HepG2 (cell line): ENCODE data around the gene CRYM. TPM values are rescaled to one million over a fixed set of nuclear protein-coding genes. Genes with fewer than 3 reads are reported as not detected.

Experiments used
- ATM ChIP-seq: fragments of 450-650 bp; IDR thresholded peaks from 2 replicates; pipeline ENCODE4 v1.7.1; 2017; ENCODE audit warnings: mild to moderate bottlenecking, borderline replicate concordance
- EHMT2 ChIP-seq: fragments of 200-600 bp; sonication (generic); IDR thresholded peaks from 2 replicates; pipeline ENCODE4 v1.7.0; 2017; ENCODE audit warnings: antibody characterized with exemption, low read depth, low read length, borderline replicate concordance
- NONO ChIP-seq, 2 experiments: fragments of 450-650 bp in 1 of 2; sonication (generic) in 1 of 2; formaldehyde crosslinking in 1 of 2; IDR thresholded peaks in 1 of 2; conservative IDR thresholded peaks in 1 of 2; 2 replicates each; pipeline versions ENCODE4 v1.6.1 to v1.8.0; 2017 to 2022; ENCODE audit warnings: mild to moderate bottlenecking in 1 of 2, missing genetic modification reagents in 1 of 2, moderate library complexity in 1 of 2
- NPAS2 ChIP-seq: sonication (generic); formaldehyde crosslinking; IDR thresholded peaks from 2 replicates; pipeline ENCODE4 v1.8.0; 2022; ENCODE audit warnings: mild to moderate bottlenecking, missing genetic modification reagents, borderline replicate concordance
- ONECUT2 ChIP-seq: sonication (generic); formaldehyde crosslinking; IDR thresholded peaks from 2 replicates; pipeline ENCODE4 v1.4.0; 2020; ENCODE audit warnings: missing genetic modification reagents
- RARG ChIP-seq: sonication (generic); formaldehyde crosslinking; IDR thresholded peaks from 2 replicates; pipeline ENCODE4 v1.4.0; 2020; ENCODE audit warnings: low read depth, mild to moderate bottlenecking, missing genetic modification reagents
- SIX1 ChIP-seq: sonication (generic); formaldehyde crosslinking; IDR thresholded peaks from 2 replicates; pipeline ENCODE4 v1.4.0; 2020; ENCODE audit warnings: missing genetic modification reagents, borderline replicate concordance
- SMAD3 ChIP-seq: sonication (generic); formaldehyde crosslinking; IDR thresholded peaks from 2 replicates; pipeline ENCODE4 v1.4.0; 2020; ENCODE audit warnings: missing genetic modification reagents
- TAF15 ChIP-seq: fragments of 200-400 bp; formaldehyde crosslinking; IDR thresholded peaks from one replicate; pipeline ENCODE4 v1.6.1; 2018; ENCODE audit warnings: mild to moderate bottlenecking, low read depth, low read length; ENCODE audit not compliant: poor library complexity, severe bottlenecking
- ZC3H13 ChIP-seq: sonication (generic); formaldehyde crosslinking; IDR thresholded peaks from 2 replicates; pipeline ENCODE4 v1.8.1; 2023; ENCODE audit warnings: mild to moderate bottlenecking, missing genetic modification reagents, moderate library complexity
- ZNF20 ChIP-seq: sonication (generic); formaldehyde crosslinking; IDR thresholded peaks from 2 replicates; pipeline ENCODE4 v1.4.0; 2020; ENCODE audit warnings: mild to moderate bottlenecking, moderate library complexity, missing genetic modification reagents
- ZNF225 ChIP-seq: sonication (generic); formaldehyde crosslinking; IDR thresholded peaks from 2 replicates; pipeline ENCODE4 v1.4.0; 2020; ENCODE audit warnings: mild to moderate bottlenecking, missing genetic modification reagents
- ZNF331 ChIP-seq: sonication (generic); formaldehyde crosslinking; IDR thresholded peaks from 2 replicates; pipeline ENCODE4 v1.4.0; 2020; ENCODE audit warnings: missing genetic modification reagents
- ZNF629 ChIP-seq: sonication (generic); formaldehyde crosslinking; conservative IDR thresholded peaks from 2 replicates; pipeline ENCODE4 v1.5.0; 2020; ENCODE audit warnings: missing genetic modification reagents
- ZNF766 ChIP-seq: sonication (generic); formaldehyde crosslinking; IDR thresholded peaks from 2 replicates; pipeline ENCODE4 v1.5.0; 2020; ENCODE audit warnings: missing genetic modification reagents, borderline replicate concordance
- ZNF782 ChIP-seq: sonication (generic); formaldehyde crosslinking; IDR thresholded peaks from 2 replicates; pipeline ENCODE4 v1.4.0; 2020; ENCODE audit warnings: missing genetic modification reagents, mild to moderate bottlenecking, borderline replicate concordance
- ZSCAN20 ChIP-seq: sonication (generic); formaldehyde crosslinking; IDR thresholded peaks from 2 replicates; pipeline ENCODE4 v1.4.0; 2020; ENCODE audit warnings: missing genetic modification reagents, mild to moderate bottlenecking, borderline replicate concordance
- polyA plus RNA-seq, 8 experiments: library from polyadenylated mRNA; depleted of rRNA in 3 of 8; stranded (reverse) in 7 of 8; unstranded in 1 of 8; fragments of >200 nt; fragmentation: Illumina TruSeq in 4 of 8; extraction: Trizol in 4 of 8; gene quantifications; 2 replicates each; pipeline versions ENCODE4 v1.2.1 to v1.2.3, GENCODE V29; 2011 to 2016; ENCODE audit warnings: low read depth in 4 of 8, missing spikeins in 1 of 8, mixed read lengths in 1 of 8; ENCODE audit not compliant: insufficient read depth in 1 of 8
- total RNA-seq, 5 experiments: library from RNA; depleted of rRNA; stranded (reverse); fragments of >200 nt; fragmentation: Illumina TruSeq; extraction: Trizol; gene quantifications; 2 replicates each; pipeline ENCODE4 v1.2.3, GENCODE V29; 2016; ENCODE audit warnings: low read depth in 1 of 5
- TF ChIP-seq, protein P1 (sequence below): sonication (generic); formaldehyde crosslinking; IDR thresholded peaks from 2 replicates; pipeline ENCODE4 v1.4.0; 2020; ENCODE audit warnings: missing genetic modification reagents
- TF ChIP-seq, protein P2 (sequence below): sonication (generic); formaldehyde crosslinking; IDR thresholded peaks from 2 replicates; pipeline ENCODE4 v1.8.0; 2022; ENCODE audit warnings: missing genetic modification reagents, mild to moderate bottlenecking, inconsistent platforms, borderline replicate concordance

CRYM gene
- total and polyA plus RNA-seq, 2 of the 13 experiments (the other 11 are each of a cell fraction or from before 2014, with no cell fraction given) = 1.9 to 2.2 TPM

DNA sequence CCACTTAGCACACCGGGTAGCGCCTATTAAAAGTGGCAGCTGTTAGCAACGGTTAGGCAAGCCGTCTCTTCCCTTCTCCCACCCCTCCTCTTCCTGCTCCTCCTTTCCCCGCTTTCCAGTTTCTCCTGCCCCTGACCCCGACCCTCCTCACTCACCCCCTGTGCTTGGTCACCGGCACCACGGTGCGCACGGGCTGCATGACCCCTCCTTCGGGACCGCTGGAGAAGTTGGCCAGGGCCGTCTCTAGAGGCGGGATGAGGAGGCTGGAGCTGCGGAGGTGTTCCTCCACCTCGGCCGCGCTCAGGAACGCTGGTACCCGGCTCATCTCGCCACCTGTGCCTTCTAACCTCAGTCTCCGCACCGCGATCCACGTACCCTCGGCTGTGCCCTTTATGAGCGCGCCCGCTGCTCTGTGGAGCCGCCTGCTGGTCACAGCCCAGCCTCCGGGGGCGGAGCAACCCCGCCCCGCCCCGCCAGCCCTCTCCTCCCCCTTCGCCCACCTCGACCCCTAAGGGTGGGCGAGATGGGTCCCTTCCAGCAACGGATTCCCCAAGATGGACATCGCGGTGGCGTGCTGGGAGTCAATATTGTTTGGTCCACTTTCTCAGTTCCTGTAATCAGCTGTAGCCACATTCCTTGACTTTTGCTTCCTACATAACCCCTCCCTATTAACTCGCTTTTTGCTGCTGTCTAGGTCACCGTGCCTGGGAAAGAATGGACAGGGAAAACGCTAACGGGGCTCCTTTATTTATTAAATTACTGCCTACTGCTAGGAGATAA lies at the start of gene CRYM (continued):
- TF ChIP-seq, protein P1, sequence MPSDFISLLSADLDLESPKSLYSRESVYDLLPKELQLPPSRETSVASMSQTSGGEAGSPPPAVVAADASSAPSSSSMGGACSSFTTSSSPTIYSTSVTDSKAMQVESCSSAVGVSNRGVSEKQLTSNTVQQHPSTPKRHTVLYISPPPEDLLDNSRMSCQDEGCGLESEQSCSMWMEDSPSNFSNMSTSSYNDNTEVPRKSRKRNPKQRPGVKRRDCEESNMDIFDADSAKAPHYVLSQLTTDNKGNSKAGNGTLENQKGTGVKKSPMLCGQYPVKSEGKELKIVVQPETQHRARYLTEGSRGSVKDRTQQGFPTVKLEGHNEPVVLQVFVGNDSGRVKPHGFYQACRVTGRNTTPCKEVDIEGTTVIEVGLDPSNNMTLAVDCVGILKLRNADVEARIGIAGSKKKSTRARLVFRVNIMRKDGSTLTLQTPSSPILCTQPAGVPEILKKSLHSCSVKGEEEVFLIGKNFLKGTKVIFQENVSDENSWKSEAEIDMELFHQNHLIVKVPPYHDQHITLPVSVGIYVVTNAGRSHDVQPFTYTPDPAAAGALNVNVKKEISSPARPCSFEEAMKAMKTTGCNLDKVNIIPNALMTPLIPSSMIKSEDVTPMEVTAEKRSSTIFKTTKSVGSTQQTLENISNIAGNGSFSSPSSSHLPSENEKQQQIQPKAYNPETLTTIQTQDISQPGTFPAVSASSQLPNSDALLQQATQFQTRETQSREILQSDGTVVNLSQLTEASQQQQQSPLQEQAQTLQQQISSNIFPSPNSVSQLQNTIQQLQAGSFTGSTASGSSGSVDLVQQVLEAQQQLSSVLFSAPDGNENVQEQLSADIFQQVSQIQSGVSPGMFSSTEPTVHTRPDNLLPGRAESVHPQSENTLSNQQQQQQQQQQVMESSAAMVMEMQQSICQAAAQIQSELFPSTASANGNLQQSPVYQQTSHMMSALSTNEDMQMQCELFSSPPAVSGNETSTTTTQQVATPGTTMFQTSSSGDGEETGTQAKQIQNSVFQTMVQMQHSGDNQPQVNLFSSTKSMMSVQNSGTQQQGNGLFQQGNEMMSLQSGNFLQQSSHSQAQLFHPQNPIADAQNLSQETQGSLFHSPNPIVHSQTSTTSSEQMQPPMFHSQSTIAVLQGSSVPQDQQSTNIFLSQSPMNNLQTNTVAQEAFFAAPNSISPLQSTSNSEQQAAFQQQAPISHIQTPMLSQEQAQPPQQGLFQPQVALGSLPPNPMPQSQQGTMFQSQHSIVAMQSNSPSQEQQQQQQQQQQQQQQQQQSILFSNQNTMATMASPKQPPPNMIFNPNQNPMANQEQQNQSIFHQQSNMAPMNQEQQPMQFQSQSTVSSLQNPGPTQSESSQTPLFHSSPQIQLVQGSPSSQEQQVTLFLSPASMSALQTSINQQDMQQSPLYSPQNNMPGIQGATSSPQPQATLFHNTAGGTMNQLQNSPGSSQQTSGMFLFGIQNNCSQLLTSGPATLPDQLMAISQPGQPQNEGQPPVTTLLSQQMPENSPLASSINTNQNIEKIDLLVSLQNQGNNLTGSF = no peak
- no peak for TF ChIP-seq ZNF782 (CRISPR knock-in tag)
- TF ChIP-seq NPAS2 (CRISPR knock-in tag) = no peak
- peak; percentile 86; the same call in 1 of the 2 replicates for TF ChIP-seq ZNF225 (CRISPR knock-in tag)
- TF ChIP-seq ZNF20 (CRISPR knock-in tag) = no peak
- TF ChIP-seq RARG = 0 out of 2 replicates have a peak, but pooled peaks have one; percentile 56
- TF ChIP-seq SMAD3 (CRISPR knock-in tag) = no peak; the same call in 1 of the 2 replicates
- TF ChIP-seq EHMT2 = no peak
- no peak for TF ChIP-seq SIX1 (CRISPR knock-in tag)
- TF ChIP-seq ZNF629 (CRISPR knock-in tag) = peak; percentile 95
- TF ChIP-seq ZSCAN20 (CRISPR knock-in tag) = no peak; the same call in 1 of the 2 replicates
- TF ChIP-seq, protein P2, sequence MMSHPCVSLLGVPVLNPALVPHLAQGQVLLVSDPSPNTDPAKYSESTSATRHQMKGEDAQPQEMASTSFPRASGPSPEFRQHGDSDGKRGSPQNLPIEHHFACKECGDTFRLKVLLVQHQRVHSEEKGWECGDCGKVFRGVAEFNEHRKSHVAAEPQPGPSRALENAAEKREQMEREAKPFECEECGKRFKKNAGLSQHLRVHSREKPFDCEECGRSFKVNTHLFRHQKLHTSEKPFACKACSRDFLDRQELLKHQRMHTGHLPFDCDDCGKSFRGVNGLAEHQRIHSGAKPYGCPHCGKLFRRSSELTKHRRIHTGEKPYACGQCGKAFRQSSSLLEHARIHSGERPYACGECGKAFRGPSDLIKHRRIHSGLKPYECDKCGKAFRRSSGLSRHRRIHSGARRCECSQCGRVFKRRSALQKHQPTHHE (CRISPR knock-in tag) = no peak
- TF ChIP-seq ZNF331 (CRISPR knock-in tag) = peak; percentile 64
- no peak for TF ChIP-seq ZNF766
- TF ChIP-seq ONECUT2 (CRISPR knock-in tag) = no peak
- TF ChIP-seq ZC3H13 = no peak
- no peak for TF ChIP-seq TAF15
- no peak for TF ChIP-seq NONO (IDR thresholded peaks at IDR 0.05)
- peak; percentile 26; the same call in 1 of the 2 replicates for TF ChIP-seq NONO (CRISPR knock-in tag; conservative IDR thresholded peaks at IDR 0.05)
- TF ChIP-seq ATM = no peak
